GM12878 (cell line): ENCODE data around the gene PDE6A. TPM values are rescaled to one million over a fixed set of nuclear protein-coding genes. Genes with fewer than 3 reads are reported as not detected.

Source experiments
- ATAC-seq: fragments of 200-7000 bp; cut with Tn5 transposase; 3 replicates; pipeline ENCODE4 v1.9.1; 2020; ENCODE audit warnings: mild to moderate bottlenecking, moderate library complexity
- BruUV-seq: library from RNA; stranded (reverse); fragments of 400-500 nt; replicated peaks from 2 replicates; lab custom pipeline; 2021; lab: Mats Ljungman, UMichigan
- CTCF ChIA-PET: fragments of 300-600 bp; sonication (Branson Sonifier 250); formaldehyde crosslinking; extraction: SDS; loops from one replicate; lab custom pipeline; 2021; ENCODE audit warnings: inconsistent platforms; lab: Yijun Ruan, JAX
- POLR2A ChIA-PET: fragments of 350-600 bp; formaldehyde crosslinking; extraction: SDS; loops from one replicate; lab custom pipeline; 2021; ENCODE audit warnings: inconsistent platforms; lab: Charles Lee
- RAD21 ChIA-PET: fragments of 300-600 bp; sonication (Branson Sonifier 250); formaldehyde crosslinking; loops from one replicate; lab custom pipeline; 2023; ENCODE audit warnings: antibody characterized with exemption; ENCODE audit not compliant: unreplicated experiment; lab: Charles Lee
- SMC1A ChIA-PET: fragments of 300-600 bp; sonication (Branson Sonifier 250); formaldehyde crosslinking; loops from one replicate; lab custom pipeline; 2023; ENCODE audit not compliant: unreplicated experiment, uncharacterized antibody; lab: Charles Lee
- DNase-seq: peaks from one replicate; pipeline ENCODE4 v3.0.0-alpha.2; 2011; ENCODE audit warnings: low read depth, low spot score
- FAIRE-seq: peaks from 3 replicates; lab custom pipeline; 2011; peaks lifted over from hg19 to GRCh38; lab: Jason Lieb, UNC
- H2AFZ ChIP-seq: 2 replicates; pipeline ENCODE4 v1.6.0; 2011; ENCODE audit warnings: low read depth, low read length, control low read depth; ENCODE audit not compliant: control insufficient read depth
- H3K27ac ChIP-seq: 2 replicates; pipeline ENCODE4 v1.5.1; 2011; ENCODE audit warnings: control low read depth; ENCODE audit not compliant: control insufficient read depth, insufficient read depth
- H3K27me3 ChIP-seq, 2 experiments: replicated peaks in 1 of 2; 2 replicates each; pipeline versions ENCODE4 v1.6.0 to v1.6.1; 2011; ENCODE audit warnings: low read length in 1 of 2; ENCODE audit not compliant: control insufficient read depth in 2 of 2, insufficient read depth in 2 of 2
- H3K36me3 ChIP-seq, 2 experiments: 2 replicates each; pipeline ENCODE4 v1.5.1; 2011; ENCODE audit warnings: low read length in 1 of 2; ENCODE audit not compliant: control insufficient read depth in 2 of 2, insufficient read depth in 2 of 2
- H3K4me1 ChIP-seq: 2 replicates; pipeline ENCODE4 v1.6.1; 2011; ENCODE audit warnings: mild to moderate bottlenecking, low read length, moderate library complexity, mixed read lengths; ENCODE audit not compliant: control insufficient read depth, insufficient read depth
- H3K4me2 ChIP-seq: 2 replicates; pipeline ENCODE4 v1.6.0; 2011; ENCODE audit warnings: control low read depth; ENCODE audit not compliant: control insufficient read depth, insufficient read depth
- H3K4me3 ChIP-seq: fragments of 200-600 bp; sonication (generic); 2 replicates; pipeline ENCODE4 v1.5.1; 2016
- H3K79me2 ChIP-seq: 2 replicates; pipeline ENCODE4 v1.6.0; 2011; ENCODE audit warnings: low read length; ENCODE audit not compliant: control insufficient read depth, insufficient read depth
- H3K9ac ChIP-seq: 2 replicates; pipeline ENCODE4 v1.8.0; 2011; ENCODE audit warnings: low read length, control low read depth, mixed read lengths; ENCODE audit not compliant: control insufficient read depth, insufficient read depth
- H3K9me3 ChIP-seq: replicated peaks from 3 replicates; pipeline ENCODE4 v1.5.1; 2011; ENCODE audit warnings: mild to moderate bottlenecking, low read length; ENCODE audit not compliant: control insufficient read depth, insufficient read depth
- H4K20me1 ChIP-seq: 2 replicates; pipeline ENCODE4 v1.6.0; 2011; ENCODE audit not compliant: control insufficient read depth, insufficient read depth
- RCOR1 ChIP-seq: conservative IDR thresholded peaks from 2 replicates; pipeline ENCODE4 v1.6.1; 2012; ENCODE audit warnings: low read depth, low read length, improper control_type of control experiment
- WGBS: methylation state at CpG from one replicate; pipeline ENCODE4 v1.1.6; 2016; ENCODE audit warnings: low lambda C conversion rate; ENCODE audit not compliant: insufficient replicate concordance, insufficient coverage; ENCODE audit errors: missing lambda C conversion rate; 5-methylcytosine and 5-hydroxymethylcytosine counted together
- in situ Hi-C: fragments of 300-500 bp; cut with MboI; formaldehyde crosslinking; loops from 9 replicates; pipeline ENCODE4 v1.14.3; 2018; ENCODE audit warnings: mixed read lengths
- intact Hi-C: fragments of 100-400 bp; cut with micrococcal nuclease; formaldehyde crosslinking; loops from one replicate; pipeline ENCODE4 v1.14.2; 2022; ENCODE audit not compliant: unreplicated experiment
- polyA plus RNA-seq, 11 experiments: library from polyadenylated mRNA; depleted of rRNA in 4 of 11; unstranded in 6 of 11; stranded (reverse) in 5 of 11; fragments of >200 nt; fragmentation: Nextera tagmentation in 4 of 11; fragmentation: Illumina TruSeq in 1 of 11; extraction: Ambion mirVana in 4 of 11; extraction: Trizol in 1 of 11; gene quantifications; 1 replicate in 1 of 11; 2 replicates in 10 of 11; pipeline versions ENCODE4 v1.2.1 to v1.2.3, GENCODE V29; 2011 to 2016; ENCODE audit warnings: inconsistent platforms in 2 of 11, missing spikeins in 2 of 11, low read depth in 1 of 11
- total RNA-seq, 4 experiments: library from RNA; depleted of rRNA in 3 of 4; stranded (reverse); fragments of >200 nt in 3 of 4; fragmentation: Illumina TruSeq in 1 of 4; extraction: Trizol in 1 of 4; gene quantifications; 2 replicates each; pipeline versions ENCODE4 v1.2.1 to v1.2.3, GENCODE V29; 2013 to 2021
- TF ChIP-seq, protein P1 (sequence below), 3 experiments: IDR thresholded peaks in 2 of 3; conservative IDR thresholded peaks in 1 of 3; 2 replicates each; pipeline ENCODE4 v1.5.1; 2011; ENCODE audit warnings: low read depth in 3 of 3, low read length in 3 of 3, mild to moderate bottlenecking in 3 of 3, control low read depth in 2 of 3, moderate library complexity in 2 of 3, inconsistent platforms in 1 of 3, mixed read lengths in 1 of 3; ENCODE audit not compliant: control insufficient read depth in 2 of 3, insufficient read depth in 1 of 3; ENCODE audit errors: extremely low read depth in 1 of 3
- TF ChIP-seq, protein P2 (sequence below): fragments of 450-650 bp; IDR thresholded peaks from 2 replicates; pipeline ENCODE4 v1.6.1; 2017; ENCODE audit warnings: mild to moderate bottlenecking, moderate library complexity
- TF ChIP-seq, protein P3 (sequence below): IDR thresholded peaks from 2 replicates; pipeline ENCODE4 v1.6.1; 2012; ENCODE audit warnings: low read depth, low read length, improper control_type of control experiment

Gene PDE6A
- total and polyA plus RNA-seq, 10 of the 15 experiments (the other 5 are each of a cell fraction or from before 2014, with no cell fraction given), result 0.05 to 0.26 TPM; not detected in 8

DNA sequence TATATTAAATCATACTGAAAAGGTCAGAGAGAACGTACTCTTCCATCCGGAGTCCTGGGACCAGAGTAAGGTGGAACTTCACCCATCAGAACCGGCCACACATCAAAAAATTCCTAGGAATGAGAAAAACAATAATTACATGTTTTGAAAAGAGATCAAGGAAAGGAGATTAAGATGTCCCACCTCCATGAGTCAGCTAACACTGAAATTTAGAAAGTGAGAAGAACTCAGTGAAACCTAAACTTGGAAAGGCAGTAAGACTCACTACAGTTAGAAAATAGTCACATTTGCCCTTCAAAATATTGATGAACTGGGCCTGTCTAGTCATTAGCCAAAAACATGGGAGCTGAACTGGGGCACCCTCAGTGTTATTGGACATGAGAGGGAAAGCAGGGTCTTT is 23.0 kb downstream of the PDE6A start:
- no peak overlapping the region for H3K4me3 ChIP-seq
- H4K20me1 ChIP-seq, result no peaks in the 10 kb centered on the region
- RAD21 ChIA-PET, result no interaction called here
- intact Hi-C loops (no loop called here), in situ Hi-C loops (no loop called here)
- no peaks in the 10 kb centered on the region for H3K79me2 ChIP-seq
- H3K36me3 ChIP-seq, result no peaks in the 10 kb centered on the region
- ATAC-seq, result no peak
- SMC1A ChIA-PET, result interaction anchor here (1.0 kb wide), 1 partner anchor 12 kb away, joined by 4 read pairs; no protein-coding TSS in a partner anchor
- TF ChIP-seq, protein P1, sequence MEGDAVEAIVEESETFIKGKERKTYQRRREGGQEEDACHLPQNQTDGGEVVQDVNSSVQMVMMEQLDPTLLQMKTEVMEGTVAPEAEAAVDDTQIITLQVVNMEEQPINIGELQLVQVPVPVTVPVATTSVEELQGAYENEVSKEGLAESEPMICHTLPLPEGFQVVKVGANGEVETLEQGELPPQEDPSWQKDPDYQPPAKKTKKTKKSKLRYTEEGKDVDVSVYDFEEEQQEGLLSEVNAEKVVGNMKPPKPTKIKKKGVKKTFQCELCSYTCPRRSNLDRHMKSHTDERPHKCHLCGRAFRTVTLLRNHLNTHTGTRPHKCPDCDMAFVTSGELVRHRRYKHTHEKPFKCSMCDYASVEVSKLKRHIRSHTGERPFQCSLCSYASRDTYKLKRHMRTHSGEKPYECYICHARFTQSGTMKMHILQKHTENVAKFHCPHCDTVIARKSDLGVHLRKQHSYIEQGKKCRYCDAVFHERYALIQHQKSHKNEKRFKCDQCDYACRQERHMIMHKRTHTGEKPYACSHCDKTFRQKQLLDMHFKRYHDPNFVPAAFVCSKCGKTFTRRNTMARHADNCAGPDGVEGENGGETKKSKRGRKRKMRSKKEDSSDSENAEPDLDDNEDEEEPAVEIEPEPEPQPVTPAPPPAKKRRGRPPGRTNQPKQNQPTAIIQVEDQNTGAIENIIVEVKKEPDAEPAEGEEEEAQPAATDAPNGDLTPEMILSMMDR (IDR thresholded peaks at IDR 0.05 in 2 of 3, conservative IDR thresholded peaks at IDR 0.05 in 1 of 3; ENCODE audit: control insufficient read depth in 2 of 3, extremely low read depth in 1 of 3, insufficient read depth in 1 of 3, low read depth in 3 of 3, low read length in 3 of 3), result no peak
- TF ChIP-seq, protein P2, sequence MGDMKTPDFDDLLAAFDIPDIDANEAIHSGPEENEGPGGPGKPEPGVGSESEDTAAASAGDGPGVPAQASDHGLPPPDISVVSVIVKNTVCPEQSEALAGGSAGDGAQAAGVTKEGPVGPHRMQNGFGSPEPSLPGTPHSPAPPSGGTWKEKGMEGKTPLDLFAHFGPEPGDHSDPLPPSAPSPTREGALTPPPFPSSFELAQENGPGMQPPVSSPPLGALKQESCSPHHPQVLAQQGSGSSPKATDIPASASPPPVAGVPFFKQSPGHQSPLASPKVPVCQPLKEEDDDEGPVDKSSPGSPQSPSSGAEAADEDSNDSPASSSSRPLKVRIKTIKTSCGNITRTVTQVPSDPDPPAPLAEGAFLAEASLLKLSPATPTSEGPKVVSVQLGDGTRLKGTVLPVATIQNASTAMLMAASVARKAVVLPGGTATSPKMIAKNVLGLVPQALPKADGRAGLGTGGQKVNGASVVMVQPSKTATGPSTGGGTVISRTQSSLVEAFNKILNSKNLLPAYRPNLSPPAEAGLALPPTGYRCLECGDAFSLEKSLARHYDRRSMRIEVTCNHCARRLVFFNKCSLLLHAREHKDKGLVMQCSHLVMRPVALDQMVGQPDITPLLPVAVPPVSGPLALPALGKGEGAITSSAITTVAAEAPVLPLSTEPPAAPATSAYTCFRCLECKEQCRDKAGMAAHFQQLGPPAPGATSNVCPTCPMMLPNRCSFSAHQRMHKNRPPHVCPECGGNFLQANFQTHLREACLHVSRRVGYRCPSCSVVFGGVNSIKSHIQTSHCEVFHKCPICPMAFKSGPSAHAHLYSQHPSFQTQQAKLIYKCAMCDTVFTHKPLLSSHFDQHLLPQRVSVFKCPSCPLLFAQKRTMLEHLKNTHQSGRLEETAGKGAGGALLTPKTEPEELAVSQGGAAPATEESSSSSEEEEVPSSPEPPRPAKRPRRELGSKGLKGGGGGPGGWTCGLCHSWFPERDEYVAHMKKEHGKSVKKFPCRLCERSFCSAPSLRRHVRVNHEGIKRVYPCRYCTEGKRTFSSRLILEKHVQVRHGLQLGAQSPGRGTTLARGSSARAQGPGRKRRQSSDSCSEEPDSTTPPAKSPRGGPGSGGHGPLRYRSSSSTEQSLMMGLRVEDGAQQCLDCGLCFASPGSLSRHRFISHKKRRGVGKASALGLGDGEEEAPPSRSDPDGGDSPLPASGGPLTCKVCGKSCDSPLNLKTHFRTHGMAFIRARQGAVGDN, result no peak
- TF ChIP-seq, protein P3, sequence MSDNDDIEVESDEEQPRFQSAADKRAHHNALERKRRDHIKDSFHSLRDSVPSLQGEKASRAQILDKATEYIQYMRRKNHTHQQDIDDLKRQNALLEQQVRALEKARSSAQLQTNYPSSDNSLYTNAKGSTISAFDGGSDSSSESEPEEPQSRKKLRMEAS, result no peak
- TF ChIP-seq RCOR1, result no peak
- 81% methylated on average over 3 of the region's 3 CpGs for WGBS
- no peak overlapping the region for H2AFZ ChIP-seq
- no peak for DNase-seq
- no peaks in the 10 kb centered on the region for H3K4me1 ChIP-seq
- no peak for FAIRE-seq
- no peaks in the 10 kb centered on the region for H3K9me3 ChIP-seq
- no peaks in the 10 kb centered on the region for H3K27me3 ChIP-seq
- no TSS peak for BruUV-seq
- no peak overlapping the region for H3K27ac ChIP-seq
- CTCF ChIA-PET, result interaction anchor here (1.3 to 1.8 kb wide), 2 partner anchors 13 to 38 kb away, joined by 5 read pairs; no protein-coding TSS in a partner anchor
- POLR2A ChIA-PET, result no interaction called here
- H3K4me2 ChIP-seq, result no peak overlapping the region
- H3K9ac ChIP-seq, result no peak overlapping the region
